AG09319 (cell line): ENCODE measurements around the gene SNIP1.
"Not testable (repeated sequence)": the region's sequence is repeated elsewhere in the genome, so short reads cannot be mapped to it uniquely, and the experiment has no call there.

Experiments
- DNase-seq: peaks from one replicate; pipeline ENCODE4 v3.0.0-alpha.2; 2010; ENCODE audit warnings: low read depth; ENCODE audit errors: extremely low read depth
- TF ChIP-seq, protein P1 (sequence below): IDR thresholded peaks from 2 replicates; pipeline ENCODE4 v1.5.1; 2011; ENCODE audit warnings: low read depth, mild to moderate bottlenecking, inconsistent platforms, low read length, moderate library complexity

Gene SNIP1

DNA sequence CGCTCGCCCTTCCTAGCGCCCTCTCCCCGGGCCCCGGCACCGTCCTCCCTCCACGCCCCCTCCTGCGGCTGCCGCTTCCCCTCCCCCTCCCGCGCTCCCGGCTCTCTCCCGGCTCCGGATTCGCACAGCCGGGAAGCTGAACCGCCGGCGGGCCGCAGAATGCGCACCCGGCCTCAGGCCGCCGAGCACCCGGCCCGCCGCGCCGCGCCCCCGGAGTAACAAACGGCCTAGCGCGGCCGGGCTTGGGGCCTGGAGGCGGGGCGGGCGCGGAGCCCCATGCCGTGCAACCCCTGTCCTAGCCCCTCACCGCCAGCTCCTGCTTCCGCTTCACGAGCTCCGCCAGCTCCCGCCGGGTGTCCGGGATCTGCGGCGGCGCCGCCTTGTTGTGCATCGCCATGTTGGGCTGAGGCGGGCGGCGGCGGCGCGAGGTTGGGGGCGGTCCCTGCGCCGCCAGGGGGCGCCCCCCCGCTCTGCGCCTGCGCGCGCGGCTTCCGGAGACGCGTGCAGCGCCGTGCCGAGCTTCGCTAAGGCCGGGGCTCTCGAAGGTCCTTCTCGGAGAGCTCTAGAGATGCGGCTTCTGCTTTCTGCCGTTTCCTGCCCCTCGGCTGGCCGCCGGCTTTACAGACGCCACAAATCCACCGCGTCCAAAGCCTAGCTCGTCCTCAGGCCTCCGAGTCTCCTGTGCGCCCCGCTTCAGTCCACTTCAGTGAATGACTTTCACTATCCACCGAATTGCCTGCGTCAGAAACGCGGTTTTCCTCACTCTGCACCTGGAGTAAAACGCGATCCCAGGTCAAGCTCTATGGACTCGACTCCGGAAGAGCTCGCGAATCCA lies 39.5 kb downstream of the SNIP1 start, which contains the start of gene MEAF6:
MEAF6 (minus strand) TSS at position 417 of the 835 bp plus-strand sequence; CDS start at position 397, 20 bp downstream.
- peak; percentile 50 for DNase-seq
- TF ChIP-seq, protein P1, sequence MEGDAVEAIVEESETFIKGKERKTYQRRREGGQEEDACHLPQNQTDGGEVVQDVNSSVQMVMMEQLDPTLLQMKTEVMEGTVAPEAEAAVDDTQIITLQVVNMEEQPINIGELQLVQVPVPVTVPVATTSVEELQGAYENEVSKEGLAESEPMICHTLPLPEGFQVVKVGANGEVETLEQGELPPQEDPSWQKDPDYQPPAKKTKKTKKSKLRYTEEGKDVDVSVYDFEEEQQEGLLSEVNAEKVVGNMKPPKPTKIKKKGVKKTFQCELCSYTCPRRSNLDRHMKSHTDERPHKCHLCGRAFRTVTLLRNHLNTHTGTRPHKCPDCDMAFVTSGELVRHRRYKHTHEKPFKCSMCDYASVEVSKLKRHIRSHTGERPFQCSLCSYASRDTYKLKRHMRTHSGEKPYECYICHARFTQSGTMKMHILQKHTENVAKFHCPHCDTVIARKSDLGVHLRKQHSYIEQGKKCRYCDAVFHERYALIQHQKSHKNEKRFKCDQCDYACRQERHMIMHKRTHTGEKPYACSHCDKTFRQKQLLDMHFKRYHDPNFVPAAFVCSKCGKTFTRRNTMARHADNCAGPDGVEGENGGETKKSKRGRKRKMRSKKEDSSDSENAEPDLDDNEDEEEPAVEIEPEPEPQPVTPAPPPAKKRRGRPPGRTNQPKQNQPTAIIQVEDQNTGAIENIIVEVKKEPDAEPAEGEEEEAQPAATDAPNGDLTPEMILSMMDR = peak; percentile 12

DNA sequence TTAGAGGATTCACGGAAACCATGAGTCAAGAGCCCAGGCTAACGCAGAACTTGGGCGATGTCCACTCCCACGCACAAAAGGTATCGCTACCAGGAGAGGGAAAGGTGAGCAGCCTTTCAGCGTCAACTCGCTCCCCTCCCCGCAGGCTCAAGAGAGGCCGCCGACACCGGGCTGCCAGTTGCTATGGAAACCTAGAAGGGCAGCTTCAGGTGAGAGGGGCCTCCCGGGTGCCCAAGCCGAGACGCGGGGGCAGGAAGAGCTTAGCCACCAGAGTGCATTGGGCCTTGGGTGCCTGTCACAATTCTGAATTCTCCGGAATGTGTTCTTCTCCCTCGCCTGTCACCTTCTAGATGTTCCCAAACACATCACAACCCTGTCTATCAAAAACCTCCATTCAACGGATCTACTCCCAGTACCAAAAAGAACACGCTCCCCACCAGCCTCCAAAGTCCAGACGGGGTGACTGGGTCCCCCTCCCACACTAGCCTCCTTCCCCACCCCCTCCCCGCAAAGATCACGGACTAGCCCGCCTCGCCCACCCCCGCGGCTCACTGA lies 40.2 kb downstream of the SNIP1 start:
- TF ChIP-seq, protein P1 = no peak
- DNase-seq = no peak

DNA sequence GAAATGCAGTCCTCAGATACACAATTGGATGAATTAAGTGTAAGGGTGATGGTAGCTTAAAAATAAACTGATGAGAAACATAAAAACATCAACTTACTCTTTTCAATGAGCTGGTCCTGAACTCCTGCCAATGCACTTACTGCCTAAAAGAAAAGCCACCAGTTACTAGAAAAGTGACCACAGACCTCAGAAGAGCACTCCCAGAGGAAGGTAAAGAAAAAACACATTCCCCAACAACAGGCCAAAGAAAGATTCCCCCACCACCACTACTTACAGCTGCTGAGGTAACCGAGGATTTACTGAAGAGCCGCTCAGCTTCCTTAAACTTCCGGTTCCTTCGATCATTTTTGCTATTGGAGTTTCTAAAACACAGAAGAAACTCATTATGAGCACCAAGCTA lies 44.9 kb downstream of the SNIP1 start:
- no peak for DNase-seq

DNA sequence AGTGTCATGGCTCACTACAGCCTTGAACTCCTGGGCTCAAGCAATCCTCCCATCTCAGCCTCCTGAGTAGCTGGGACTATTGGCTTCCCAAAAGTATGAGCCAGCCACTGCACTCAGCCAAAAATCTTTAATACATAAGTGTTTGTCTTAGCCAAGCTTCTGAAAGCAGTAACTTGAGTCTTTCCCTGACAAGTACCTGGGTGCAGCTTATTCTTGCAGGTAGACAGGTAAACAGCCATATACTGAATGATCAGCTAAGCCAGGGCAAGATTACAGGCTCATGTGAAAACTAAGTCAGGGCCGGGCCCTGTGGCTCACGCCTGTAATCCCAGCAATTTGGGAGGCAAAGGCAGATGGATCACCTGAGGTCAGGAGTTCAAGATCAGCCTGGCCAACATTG lies 47.4 kb downstream of the SNIP1 start:
- TF ChIP-seq, protein P1 = no peak
- no peak for DNase-seq

More for the DNA sequence above, 44.9 kb downstream of the SNIP1 start:
- TF ChIP-seq, protein P1 = no peak

DNA sequence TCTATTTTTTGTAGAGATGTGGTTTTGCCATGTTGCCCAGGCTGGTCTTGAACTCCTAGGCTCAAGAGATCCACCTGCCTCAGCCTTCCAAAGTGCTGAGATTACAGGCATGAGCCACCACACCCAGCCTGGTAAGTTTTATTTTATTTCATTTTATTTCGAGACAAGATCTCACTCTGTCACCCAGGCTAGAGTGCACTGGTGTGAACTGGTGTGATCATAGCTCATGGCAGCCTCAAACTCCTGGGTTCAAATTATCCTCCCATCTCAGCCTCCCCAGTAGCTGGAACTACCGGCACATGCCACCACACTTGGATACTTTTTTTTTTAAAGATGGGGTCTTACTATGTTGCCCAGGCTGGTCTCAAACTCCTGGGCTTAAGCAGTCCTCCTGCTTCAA lies 51.3 kb downstream of the SNIP1 start:
- DNase-seq = not testable (repeated sequence)

DNA sequence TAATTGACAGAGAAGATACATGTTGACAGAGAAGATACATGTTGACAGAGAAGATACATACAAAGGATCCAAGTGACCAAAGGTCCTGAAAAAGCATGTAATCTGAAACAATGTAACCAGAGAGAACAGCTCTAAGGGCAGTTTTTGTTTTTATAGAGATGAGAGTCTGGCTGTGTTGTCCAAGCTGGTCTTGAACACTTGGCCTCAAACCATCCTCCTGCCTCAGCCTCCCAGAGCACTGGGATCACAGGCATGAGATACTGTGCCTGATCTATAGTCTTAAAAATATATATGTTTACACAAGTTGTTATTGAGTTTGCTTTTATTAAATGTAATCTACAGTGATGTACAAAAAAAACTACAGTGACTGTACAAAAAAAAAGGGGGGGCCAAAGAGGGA lies 52.0 kb downstream of the SNIP1 start:
- TF ChIP-seq, protein P1 = no peak
- DNase-seq = no peak

DNA sequence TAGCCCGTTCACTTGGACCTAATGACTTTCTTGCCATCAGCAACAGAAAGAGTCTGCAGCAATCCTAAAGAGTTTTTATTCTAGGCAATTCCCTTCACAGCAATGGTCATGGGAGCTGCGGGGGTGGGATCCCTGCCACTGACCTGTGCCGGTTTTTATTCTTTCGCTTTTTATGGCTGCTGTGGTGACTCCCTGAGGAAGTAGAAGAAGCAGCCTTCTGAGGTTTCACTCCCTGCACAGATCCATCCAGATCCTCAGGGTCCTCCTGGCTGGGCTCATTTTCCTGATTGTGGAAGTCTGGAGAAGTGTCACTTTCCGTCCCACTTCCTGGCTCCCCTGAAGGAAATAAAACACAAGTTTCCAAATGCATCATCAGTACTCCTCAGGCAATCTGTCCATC lies 52.4 kb downstream of the SNIP1 start:
- TF ChIP-seq, protein P1 = no peak

More for the DNA sequence above, 52.4 kb downstream of the SNIP1 start:
- DNase-seq = no peak
